Left hindlimb (tissue), 1 donor: ENCODE measurements around the gene LIN7C.
"Not testable (repeated sequence)": the region's sequence is repeated elsewhere in the genome, so short reads cannot be mapped to it uniquely, and the experiment has no call there.

Experiments
- DNase-seq: peaks from one replicate; pipeline ENCODE4 v3.0.0-alpha.2; 2018

The LIN7C gene

GRCh38 chr11:27468995-27469695 is 37.4 kb downstream of the LIN7C start:
- DNase-seq: no peak

- no peak for DNase-seq
Observed at GRCh38 chr11:27468209-27468994, 38.2 kb downstream of the LIN7C start.

GRCh38 chr11:27467181-27467913 is 39.2 kb downstream of the LIN7C start:
- no peak for DNase-seq

- DNase-seq: no peak
Observed at GRCh38 chr11:27466363-27466762, 40.2 kb downstream of the LIN7C start.

GRCh38 chr11:27465629-27466028 is 40.9 kb downstream of the LIN7C start:
- no peak for DNase-seq

GRCh38 chr11:27464909-27465308 is 41.7 kb downstream of the LIN7C start:
- no peak for DNase-seq

- DNase-seq: no peak
Observed at GRCh38 chr11:27464289-27464696, 42.3 kb downstream of the LIN7C start.

GRCh38 chr11:27462543-27462942 is 44.0 kb downstream of the LIN7C start:
- DNase-seq: no peak

- DNase-seq: no peak
Observed at GRCh38 chr11:27460158-27460978, 46.2 kb downstream of the LIN7C start.

- no peak for DNase-seq
Observed at GRCh38 chr11:27459191-27459590, 47.4 kb downstream of the LIN7C start.

- DNase-seq: no peak
Observed at GRCh38 chr11:27458182-27458581, 48.4 kb downstream of the LIN7C start.

- no peak for DNase-seq
Observed at GRCh38 chr11:27456795-27457329, 49.7 kb downstream of the LIN7C start.

- no peak for DNase-seq
Observed at GRCh38 chr11:27456140-27456794, 50.3 kb downstream of the LIN7C start.

- no peak for DNase-seq
Observed at GRCh38 chr11:27455667-27456066, 50.9 kb downstream of the LIN7C start.

- no peak for DNase-seq
Observed at GRCh38 chr11:27453701-27454100, 52.9 kb downstream of the LIN7C start.

- no peak for DNase-seq
Observed at GRCh38 chr11:27452147-27452546, 54.4 kb downstream of the LIN7C start.

- DNase-seq: no peak
Observed at GRCh38 chr11:27451244-27451965, 55.2 kb downstream of the LIN7C start.

- DNase-seq: not testable (repeated sequence)
Observed at GRCh38 chr11:27448184-27448540, 58.4 kb downstream of the LIN7C start.

- no peak for DNase-seq
Observed at GRCh38 chr11:27447288-27448183, 59.0 kb downstream of the LIN7C start.

- DNase-seq: no peak
Observed at GRCh38 chr11:27445625-27446024, 60.9 kb downstream of the LIN7C start.
